D721Med (cell line): ENCODE data around the gene MYBBP1A.

ENCODE experiments used
- DNase-seq: peaks from one replicate; pipeline ENCODE4 v3.0.0; 2011; ENCODE audit warnings: low spot score; ENCODE audit not compliant: insufficient read length
- FAIRE-seq: peaks from 2 replicates; lab custom pipeline; 2011; peaks lifted over from hg19 to GRCh38; lab: Jason Lieb, UNC
- TF ChIP-seq, protein P1 (sequence below): IDR thresholded peaks from 2 replicates; pipeline ENCODE4 v1.5.1; 2012; ENCODE audit warnings: mild to moderate bottlenecking, control low read depth; ENCODE audit not compliant: insufficient read depth; ENCODE audit errors: missing control alignments

MYBBP1A gene

DNA sequence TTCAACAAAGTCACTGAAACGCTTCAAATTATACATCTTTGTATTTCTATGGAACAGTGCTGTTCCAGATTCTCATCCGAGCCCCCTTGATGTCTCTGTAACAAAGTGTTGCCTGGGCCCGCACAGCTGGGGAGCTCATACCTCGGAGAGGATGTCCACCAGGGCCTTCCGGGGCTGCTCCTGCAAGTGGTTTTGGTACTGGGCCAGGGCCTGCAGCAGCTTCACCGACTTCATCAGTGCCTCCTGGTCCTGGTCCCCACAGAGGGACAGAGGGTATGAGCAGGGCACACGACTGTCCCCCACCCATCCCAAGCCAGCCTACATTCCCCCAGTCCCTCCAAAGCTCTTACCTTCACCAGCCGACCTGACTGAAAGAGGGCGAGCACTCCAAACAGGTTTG is 1.5 kb downstream of the MYBBP1A start:
- FAIRE-seq (no peak), DNase-seq (no peak)
- TF ChIP-seq, protein P1, sequence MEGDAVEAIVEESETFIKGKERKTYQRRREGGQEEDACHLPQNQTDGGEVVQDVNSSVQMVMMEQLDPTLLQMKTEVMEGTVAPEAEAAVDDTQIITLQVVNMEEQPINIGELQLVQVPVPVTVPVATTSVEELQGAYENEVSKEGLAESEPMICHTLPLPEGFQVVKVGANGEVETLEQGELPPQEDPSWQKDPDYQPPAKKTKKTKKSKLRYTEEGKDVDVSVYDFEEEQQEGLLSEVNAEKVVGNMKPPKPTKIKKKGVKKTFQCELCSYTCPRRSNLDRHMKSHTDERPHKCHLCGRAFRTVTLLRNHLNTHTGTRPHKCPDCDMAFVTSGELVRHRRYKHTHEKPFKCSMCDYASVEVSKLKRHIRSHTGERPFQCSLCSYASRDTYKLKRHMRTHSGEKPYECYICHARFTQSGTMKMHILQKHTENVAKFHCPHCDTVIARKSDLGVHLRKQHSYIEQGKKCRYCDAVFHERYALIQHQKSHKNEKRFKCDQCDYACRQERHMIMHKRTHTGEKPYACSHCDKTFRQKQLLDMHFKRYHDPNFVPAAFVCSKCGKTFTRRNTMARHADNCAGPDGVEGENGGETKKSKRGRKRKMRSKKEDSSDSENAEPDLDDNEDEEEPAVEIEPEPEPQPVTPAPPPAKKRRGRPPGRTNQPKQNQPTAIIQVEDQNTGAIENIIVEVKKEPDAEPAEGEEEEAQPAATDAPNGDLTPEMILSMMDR: no peak

DNA sequence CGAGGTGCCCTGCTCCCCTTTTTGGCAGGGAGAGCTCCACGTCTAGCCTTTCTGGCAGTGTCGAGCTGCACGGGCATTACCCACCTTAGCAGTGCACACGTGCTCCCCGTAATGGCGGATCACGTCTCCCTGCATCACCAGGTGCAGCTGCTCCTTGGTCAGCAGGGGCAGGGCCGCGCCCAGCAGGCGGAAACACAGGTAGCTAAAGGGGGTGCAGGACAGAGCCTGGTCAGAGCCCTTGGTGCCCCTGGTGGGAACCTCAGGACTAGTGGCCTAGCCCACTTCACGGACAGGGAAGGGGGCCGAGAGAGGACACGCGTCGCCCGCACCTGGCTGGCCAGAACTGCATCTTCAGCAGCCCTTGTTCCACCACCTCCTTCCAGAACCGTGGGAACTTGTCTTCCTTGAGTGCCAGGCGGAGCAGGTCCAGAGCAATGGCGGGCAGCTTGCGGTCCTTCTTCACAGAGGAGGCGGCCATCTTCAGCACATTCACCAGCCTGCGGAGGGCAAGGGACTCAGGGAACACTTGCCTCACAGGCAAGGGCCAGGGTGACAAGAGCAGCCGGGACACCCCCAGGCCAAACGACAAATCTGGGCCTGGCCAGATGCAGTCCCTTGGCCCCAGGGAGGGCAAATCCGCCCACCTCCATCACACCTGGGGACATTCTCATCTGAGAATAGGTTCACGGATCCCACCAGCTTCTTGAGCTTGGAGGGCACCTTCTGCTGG is 3.2 kb downstream of the MYBBP1A start:
- no peak for FAIRE-seq
- TF ChIP-seq, protein P1: no peak
- no peak for DNase-seq

DNA sequence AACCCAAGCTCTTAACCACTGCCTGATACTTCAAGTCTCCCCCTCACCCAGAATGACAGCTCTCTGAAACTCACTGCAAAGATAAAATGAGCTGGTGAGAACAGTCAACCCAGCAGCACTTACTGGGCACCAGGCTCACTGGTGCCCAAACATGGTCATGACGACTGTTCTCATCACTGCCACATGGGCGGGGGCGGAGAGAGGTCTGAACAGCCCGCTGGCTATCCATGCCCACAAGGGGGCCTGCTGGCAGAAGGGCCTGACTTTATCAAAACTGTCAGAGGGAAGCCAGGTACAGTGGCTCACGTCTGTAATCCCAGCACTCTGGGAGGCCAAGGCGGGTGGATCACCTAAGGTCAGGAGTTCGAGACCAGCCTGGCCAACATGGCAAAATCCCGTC is 4.0 kb downstream of the MYBBP1A start:
- no peak for FAIRE-seq

DNA sequence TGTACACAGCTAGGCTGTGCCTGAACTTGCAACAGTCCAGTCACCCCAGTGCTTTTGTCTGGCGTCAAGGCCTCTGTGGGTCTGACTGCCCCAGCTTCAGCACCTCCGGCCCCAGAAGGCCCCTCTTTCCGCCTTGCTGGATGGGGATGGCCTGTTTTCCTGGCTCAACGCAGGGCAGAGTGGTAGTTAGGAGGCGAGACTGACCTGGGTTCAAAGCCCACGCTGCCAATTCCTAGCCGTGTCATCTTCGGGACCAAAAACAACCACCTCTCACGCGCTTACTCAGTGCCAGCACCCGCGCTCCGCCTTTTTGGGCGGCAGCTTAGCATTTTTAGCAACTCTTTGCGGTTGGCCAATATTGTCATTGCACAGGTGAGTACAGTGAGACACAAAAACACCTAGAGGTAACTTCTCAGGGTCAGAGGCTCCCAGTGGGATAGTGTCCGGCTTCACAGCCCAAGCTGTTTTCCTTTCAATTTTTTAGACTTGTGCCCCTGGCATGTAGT is 4.6 kb downstream of the MYBBP1A start:
- no peak for DNase-seq
- TF ChIP-seq, protein P1: no peak
- FAIRE-seq: no peak

More for the DNA sequence above, 4.0 kb downstream of the MYBBP1A start:
- TF ChIP-seq, protein P1: no peak
- no peak for DNase-seq

DNA sequence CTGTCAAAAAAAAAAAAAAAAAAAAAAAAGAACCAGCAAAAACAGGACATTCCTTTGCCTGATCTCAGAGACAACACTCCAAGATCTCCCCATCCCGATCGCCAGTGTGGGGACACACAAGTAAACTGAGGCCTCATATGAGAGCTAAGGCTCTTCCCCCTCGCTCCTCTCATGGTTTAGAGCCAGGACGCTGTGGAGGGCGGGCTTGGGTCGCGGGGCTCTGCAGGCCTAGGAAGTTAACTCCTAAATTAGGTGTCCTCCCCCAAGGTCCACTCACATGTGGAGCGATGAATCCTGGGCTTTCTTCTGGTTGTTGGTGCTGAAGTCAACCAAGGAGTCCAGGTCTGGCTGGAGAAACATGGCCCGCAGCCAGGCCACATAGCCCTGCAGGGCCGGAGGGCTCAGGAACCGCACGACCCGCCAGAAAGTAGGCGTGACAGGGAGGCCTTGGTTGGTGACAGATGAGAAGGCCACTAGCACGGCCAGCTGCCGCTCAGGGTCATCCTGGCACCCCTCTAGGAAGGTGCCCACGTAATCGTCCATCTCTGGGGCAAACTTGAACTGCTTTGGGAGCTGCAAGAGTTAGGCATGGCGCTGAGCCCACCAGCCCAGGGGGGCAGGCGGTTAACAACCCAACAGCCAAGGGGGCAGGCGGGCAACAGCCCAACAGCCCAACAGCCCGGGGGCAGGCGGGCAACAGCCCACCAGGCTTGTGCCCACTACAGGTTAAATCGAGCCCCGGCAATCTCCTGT is 5.2 kb downstream of the MYBBP1A start:
- FAIRE-seq: no peak
- no peak for DNase-seq
- TF ChIP-seq, protein P1: no peak

DNA sequence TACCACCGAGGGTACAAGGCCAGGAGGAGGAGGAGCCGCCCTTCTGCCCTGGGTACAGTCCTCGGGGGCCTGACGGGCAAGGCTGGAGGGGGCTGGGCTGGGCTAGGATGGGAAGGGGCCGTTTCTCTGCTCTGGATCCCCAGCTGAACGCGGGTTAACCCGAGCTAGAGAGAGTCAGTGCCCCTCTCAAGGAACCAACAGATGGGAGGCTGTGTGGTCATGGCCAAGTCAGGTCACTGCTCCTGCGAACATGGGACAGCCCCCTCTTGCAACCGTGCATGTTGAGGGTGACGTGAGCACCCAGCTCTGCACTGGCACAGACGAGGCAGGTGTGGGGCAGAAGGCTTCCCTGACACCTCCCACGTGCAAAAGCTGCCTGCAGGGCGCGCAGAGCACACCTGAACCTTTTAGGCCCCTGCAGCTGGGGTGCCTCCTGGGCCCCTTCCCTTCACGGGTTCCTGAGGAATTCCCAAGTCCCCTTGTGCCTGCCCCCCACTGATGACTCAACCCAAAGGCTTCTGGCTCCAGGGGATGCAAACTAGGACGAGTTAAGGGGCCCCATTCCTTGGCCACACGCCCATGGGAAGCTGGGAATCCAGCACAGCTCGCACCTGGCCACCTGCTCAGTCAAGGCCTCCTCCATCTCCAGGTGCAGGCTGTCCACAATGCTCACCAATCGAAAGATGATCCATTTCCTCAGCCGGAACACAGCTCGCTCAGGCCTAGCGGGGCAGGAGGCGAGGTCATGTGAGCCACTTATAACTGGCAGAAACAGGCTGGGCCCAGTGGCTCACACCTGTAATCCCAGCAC is 6.3 kb downstream of the MYBBP1A start:
- TF ChIP-seq, protein P1: no peak
- no peak for DNase-seq
- FAIRE-seq: no peak
